Measurements from ENCODE around the gene OR7G1.
"Not testable (repeated sequence)": the region's sequence is repeated elsewhere in the genome, so short reads cannot be mapped to it uniquely, and the experiment has no call there.

Gene OR7G1

GRCh38 chr19:9086761-9087160 lies 28.8 kb downstream of the OR7G1 start, which contains the start of gene OR1M1:
Gene OR1M1 (plus strand): TSS chr19:9087061. CDS start chr19:9093245, 6,184 bp downstream.
- no peak within 1 kb of the TSS for H3K27ac ChIP-seq
- no peak within 1 kb of the TSS for H3K4me3 ChIP-seq

- no peak overlapping the region for H3K4me3 ChIP-seq
- no peak overlapping the region for H3K27ac ChIP-seq
Observed at GRCh38 chr19:9078651-9079050, 36.9 kb downstream of the OR7G1 start.

- Histone ChIP-seq H3K4me3 (no peak overlapping the region), H3K27ac (no peak overlapping the region)
Observed at GRCh38 chr19:9076901-9077300, 38.7 kb downstream of the OR7G1 start.

GRCh38 chr19:9075064-9075949 lies 40.3 kb downstream of the OR7G1 start:
- H3K4me3 ChIP-seq, result no peak overlapping the region
- H3K27ac ChIP-seq, result peak overlapping the region in 6 of 21 experiments; percentile 1 to 74 (median 15)

- no peak overlapping the region for H3K4me3 ChIP-seq
- no peak overlapping the region for H3K27ac ChIP-seq
Observed at GRCh38 chr19:9073806-9074205, 41.8 kb downstream of the OR7G1 start.

GRCh38 chr19:9071720-9072119 lies 43.8 kb downstream of the OR7G1 start:
- not testable (repeated sequence) for H3K4me3 ChIP-seq, H3K27ac ChIP-seq

GRCh38 chr19:9070066-9070465 lies 45.5 kb downstream of the OR7G1 start:
- no peak overlapping the region for H3K27ac ChIP-seq

GRCh38 chr19:9065457-9066014 lies 50.0 kb downstream of the OR7G1 start:
- Histone ChIP-seq H3K27ac (no peak overlapping the region), H3K4me3 (no peak overlapping the region)

More at GRCh38 chr19:9070066-9070465, 45.5 kb downstream of the OR7G1 start:
- H3K4me3 ChIP-seq, result no peak overlapping the region
